ENCODE measurements around the gene CEACAM4. TPM values are rescaled to one million over a fixed set of nuclear protein-coding genes. Genes with fewer than 3 reads are reported as not detected.

CEACAM4 gene
- total RNA-seq, 1 experiment from 2014 or later: not detected

DNA sequence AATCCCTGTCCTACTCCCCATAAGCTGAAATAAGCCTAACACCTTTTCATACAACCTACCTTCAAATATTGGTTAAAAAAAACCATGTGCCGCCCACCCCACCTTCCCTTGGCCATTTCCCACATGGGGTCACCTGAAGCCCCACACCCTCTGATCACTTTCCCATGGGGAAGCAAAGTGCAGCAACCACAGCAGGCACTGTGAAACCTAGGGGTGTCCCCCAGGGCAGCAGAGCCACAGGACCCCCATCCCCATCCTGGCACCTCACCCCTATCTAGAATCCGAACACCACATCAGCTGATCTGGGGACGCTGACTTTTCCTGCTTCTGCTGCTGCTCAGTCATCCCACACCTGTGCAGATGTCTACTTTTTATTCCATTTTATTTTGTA, 31.0 kb downstream of the CEACAM4 start:
- no peaks in the 10 kb centered on the region for H3K9me3 ChIP-seq (ENCODE audit: control insufficient read depth, insufficient read depth, low read depth, low read length)
- DNase-seq (ENCODE audit: low read depth, low spot score) (no peak), ATAC-seq (no peak)
- ChIA-PET POLR2A (no interaction called here), CTCF (interaction anchor here (0.6 kb wide), 1 partner anchor 27 kb away, joined by 4 read pairs; no protein-coding TSS in a partner anchor)
- no peak overlapping the region for H3K27ac ChIP-seq (ENCODE audit: low read length)
- intact Hi-C loops (cut with micrococcal nuclease; ENCODE audit: unreplicated experiment) (no loop called here), in situ Hi-C loops (cut with HindIII; ENCODE audit: low pct_unique_long_range_greater_than_20kb, low sequenced_read_pairs) (no loop called here)
- no peaks in the 10 kb centered on the region for H3K27me3 ChIP-seq (ENCODE audit: control insufficient read depth, insufficient read depth, low read length)
- BruUV-seq (replicated peaks): no TSS peak
- no peak overlapping the region for H3K4me3 ChIP-seq (ENCODE audit: low read depth in 2 of 2, low read length in 2 of 2)
- no peaks in the 10 kb centered on the region for H3K36me3 ChIP-seq (ENCODE audit: control insufficient read depth, insufficient read depth, low read length)
- no peaks in the 10 kb centered on the region for H3K4me1 ChIP-seq (ENCODE audit: control insufficient read depth, insufficient read depth, low read length)
- TF ChIP-seq TCF7L2 (IDR thresholded peaks at IDR 0.05; ENCODE audit: low read depth, low read length) (no peak), POLR2AphosphoS5 (IDR thresholded peaks at IDR 0.05; ENCODE audit: low read depth, low read length) (no peak), SIN3A (IDR thresholded peaks at IDR 0.05; ENCODE audit: borderline replicate concordance, insufficient read depth, low read depth, low read length) (no peak)
- TF ChIP-seq, protein P1, sequence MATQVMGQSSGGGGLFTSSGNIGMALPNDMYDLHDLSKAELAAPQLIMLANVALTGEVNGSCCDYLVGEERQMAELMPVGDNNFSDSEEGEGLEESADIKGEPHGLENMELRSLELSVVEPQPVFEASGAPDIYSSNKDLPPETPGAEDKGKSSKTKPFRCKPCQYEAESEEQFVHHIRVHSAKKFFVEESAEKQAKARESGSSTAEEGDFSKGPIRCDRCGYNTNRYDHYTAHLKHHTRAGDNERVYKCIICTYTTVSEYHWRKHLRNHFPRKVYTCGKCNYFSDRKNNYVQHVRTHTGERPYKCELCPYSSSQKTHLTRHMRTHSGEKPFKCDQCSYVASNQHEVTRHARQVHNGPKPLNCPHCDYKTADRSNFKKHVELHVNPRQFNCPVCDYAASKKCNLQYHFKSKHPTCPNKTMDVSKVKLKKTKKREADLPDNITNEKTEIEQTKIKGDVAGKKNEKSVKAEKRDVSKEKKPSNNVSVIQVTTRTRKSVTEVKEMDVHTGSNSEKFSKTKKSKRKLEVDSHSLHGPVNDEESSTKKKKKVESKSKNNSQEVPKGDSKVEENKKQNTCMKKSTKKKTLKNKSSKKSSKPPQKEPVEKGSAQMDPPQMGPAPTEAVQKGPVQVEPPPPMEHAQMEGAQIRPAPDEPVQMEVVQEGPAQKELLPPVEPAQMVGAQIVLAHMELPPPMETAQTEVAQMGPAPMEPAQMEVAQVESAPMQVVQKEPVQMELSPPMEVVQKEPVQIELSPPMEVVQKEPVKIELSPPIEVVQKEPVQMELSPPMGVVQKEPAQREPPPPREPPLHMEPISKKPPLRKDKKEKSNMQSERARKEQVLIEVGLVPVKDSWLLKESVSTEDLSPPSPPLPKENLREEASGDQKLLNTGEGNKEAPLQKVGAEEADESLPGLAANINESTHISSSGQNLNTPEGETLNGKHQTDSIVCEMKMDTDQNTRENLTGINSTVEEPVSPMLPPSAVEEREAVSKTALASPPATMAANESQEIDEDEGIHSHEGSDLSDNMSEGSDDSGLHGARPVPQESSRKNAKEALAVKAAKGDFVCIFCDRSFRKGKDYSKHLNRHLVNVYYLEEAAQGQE (IDR thresholded peaks at IDR 0.05; ENCODE audit: insufficient read depth in 1 of 2, low read depth in 2 of 2, low read length in 1 of 2): no peak
- TF ChIP-seq, protein P2, sequence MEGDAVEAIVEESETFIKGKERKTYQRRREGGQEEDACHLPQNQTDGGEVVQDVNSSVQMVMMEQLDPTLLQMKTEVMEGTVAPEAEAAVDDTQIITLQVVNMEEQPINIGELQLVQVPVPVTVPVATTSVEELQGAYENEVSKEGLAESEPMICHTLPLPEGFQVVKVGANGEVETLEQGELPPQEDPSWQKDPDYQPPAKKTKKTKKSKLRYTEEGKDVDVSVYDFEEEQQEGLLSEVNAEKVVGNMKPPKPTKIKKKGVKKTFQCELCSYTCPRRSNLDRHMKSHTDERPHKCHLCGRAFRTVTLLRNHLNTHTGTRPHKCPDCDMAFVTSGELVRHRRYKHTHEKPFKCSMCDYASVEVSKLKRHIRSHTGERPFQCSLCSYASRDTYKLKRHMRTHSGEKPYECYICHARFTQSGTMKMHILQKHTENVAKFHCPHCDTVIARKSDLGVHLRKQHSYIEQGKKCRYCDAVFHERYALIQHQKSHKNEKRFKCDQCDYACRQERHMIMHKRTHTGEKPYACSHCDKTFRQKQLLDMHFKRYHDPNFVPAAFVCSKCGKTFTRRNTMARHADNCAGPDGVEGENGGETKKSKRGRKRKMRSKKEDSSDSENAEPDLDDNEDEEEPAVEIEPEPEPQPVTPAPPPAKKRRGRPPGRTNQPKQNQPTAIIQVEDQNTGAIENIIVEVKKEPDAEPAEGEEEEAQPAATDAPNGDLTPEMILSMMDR (IDR thresholded peaks at IDR 0.05): no peak

DNA sequence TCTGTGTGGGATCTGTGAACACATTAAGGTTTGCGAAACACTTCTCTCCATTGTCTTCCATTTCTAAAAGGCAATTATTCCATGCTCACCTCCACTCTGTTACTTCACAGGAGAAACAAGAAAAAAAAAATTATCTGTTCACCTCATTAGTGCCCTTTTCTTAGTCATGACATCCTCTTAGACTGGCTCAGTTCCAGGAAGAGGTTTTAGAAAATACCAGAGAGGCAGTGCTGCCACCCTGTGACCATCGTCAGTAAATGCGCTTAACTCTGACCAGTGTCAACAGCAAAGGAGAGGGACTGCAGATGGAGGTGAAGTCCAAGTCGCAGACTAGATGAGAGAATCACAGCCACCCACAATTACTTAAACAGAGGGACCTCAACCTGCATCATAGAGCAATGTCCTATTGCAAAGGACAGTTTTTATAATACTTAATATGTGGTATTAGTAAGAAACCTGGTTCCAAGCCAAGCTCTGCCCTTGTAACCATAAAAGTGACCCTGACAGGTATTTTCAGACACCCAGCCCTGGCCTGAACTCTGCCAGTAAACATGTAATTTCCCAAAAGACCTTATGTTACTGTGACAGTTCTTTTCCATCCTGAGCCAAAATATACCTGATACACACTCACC, 31.5 kb downstream of the CEACAM4 start:
- no peaks in the 10 kb centered on the region for H3K27me3 ChIP-seq (ENCODE audit: control insufficient read depth, insufficient read depth, low read length)
- H3K9me3 ChIP-seq (ENCODE audit: control insufficient read depth, insufficient read depth, low read depth, low read length): no peaks in the 10 kb centered on the region
- DNase-seq (ENCODE audit: low read depth, low spot score) (peak; percentile 36), ATAC-seq (peak; percentile 77)
- BruUV-seq (replicated peaks): no TSS peak
- POLR2A ChIA-PET: no interaction called here
- intact Hi-C loops (cut with micrococcal nuclease; ENCODE audit: unreplicated experiment) (no loop called here), in situ Hi-C loops (cut with HindIII; ENCODE audit: low pct_unique_long_range_greater_than_20kb, low sequenced_read_pairs) (no loop called here)
- TF ChIP-seq, protein P2 (IDR thresholded peaks at IDR 0.05): peak; percentile 80
- TF ChIP-seq SIN3A (IDR thresholded peaks at IDR 0.05; ENCODE audit: borderline replicate concordance, insufficient read depth, low read depth, low read length) (no peak), POLR2AphosphoS5 (IDR thresholded peaks at IDR 0.05; ENCODE audit: low read depth, low read length) (no peak)
- TF ChIP-seq, protein P1 (IDR thresholded peaks at IDR 0.05; ENCODE audit: insufficient read depth in 1 of 2, low read depth in 2 of 2, low read length in 1 of 2): no peak
- H3K36me3 ChIP-seq (ENCODE audit: control insufficient read depth, insufficient read depth, low read length): no peaks in the 10 kb centered on the region
- H3K27ac ChIP-seq (ENCODE audit: low read length): no peak overlapping the region
- no peaks in the 10 kb centered on the region for H3K4me1 ChIP-seq (ENCODE audit: control insufficient read depth, insufficient read depth, low read length)
- CTCF ChIA-PET: no interaction called here
- no peak overlapping the region for H3K4me3 ChIP-seq (ENCODE audit: low read depth in 2 of 2, low read length in 2 of 2)

All from Panc1 (cell line).